ENCODE data around the gene HSD17B2.
"Not testable (repeated sequence)": the region's sequence is repeated elsewhere in the genome, so short reads cannot be mapped to it uniquely, and the experiment has no call there.

HSD17B2 gene

DNA sequence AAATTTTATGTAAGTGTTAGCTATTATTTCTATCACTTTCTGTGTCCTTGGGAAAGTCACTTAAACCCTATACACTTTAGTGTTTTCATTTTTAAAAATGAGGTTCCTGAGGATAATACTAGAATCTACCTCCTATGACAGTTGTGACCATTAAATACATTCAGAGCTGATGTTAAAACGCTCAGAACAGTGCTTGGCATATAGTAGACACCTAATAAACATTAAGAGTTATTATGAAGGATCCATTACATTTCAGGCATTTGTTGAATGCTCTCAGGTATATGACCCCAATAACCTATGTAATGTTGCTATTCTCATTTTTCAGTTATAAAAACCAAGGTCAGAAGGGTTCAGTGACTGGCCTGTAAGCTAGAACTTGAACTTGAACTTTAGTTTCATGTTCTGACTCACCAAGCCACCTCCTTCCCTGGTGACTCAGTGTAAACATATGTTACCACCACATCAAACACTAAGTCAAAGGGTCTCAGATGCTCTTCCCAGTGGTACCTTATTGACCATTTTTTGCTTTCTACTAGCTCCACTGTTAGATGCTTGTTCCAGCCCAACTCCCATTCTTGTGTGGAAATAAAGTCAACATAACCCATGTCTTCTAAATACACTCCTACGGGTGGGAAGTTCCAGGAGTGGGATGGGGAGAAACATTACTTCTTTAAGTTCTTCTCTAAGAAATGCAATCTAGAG lies 47.6 kb downstream of the HSD17B2 start:
- peak; percentile 5 for FAIRE-seq

DNA sequence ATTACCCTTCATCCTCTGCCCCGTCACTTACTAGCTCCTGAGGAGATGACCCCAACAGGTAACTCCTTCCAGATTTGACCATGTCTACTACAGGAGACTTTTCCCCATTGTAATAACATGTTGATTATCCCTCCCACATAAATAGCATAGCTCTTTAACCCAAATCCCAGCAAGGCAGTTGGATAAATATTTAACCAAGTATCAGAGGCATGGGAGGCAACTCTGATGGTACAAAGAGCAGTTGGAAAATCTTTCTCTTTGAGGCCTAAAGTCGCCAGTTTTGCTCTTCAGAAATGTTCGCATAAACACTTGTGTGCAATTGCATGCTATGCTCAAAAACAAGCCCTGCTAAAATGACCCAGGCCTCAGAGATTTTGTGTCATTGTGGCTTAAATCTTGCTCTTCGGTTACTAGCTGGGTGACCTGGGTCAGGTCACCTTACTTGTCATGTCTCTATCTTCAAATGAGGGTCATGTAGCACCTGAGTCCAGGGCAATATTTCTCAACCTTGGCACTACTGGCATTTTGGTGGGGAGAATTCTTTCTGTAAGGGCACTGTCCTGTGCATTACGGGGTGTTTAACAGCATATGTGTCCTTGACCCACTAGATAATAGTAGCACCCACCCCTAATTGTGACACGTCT lies 48.8 kb downstream of the HSD17B2 start:
- FAIRE-seq: no peak

DNA sequence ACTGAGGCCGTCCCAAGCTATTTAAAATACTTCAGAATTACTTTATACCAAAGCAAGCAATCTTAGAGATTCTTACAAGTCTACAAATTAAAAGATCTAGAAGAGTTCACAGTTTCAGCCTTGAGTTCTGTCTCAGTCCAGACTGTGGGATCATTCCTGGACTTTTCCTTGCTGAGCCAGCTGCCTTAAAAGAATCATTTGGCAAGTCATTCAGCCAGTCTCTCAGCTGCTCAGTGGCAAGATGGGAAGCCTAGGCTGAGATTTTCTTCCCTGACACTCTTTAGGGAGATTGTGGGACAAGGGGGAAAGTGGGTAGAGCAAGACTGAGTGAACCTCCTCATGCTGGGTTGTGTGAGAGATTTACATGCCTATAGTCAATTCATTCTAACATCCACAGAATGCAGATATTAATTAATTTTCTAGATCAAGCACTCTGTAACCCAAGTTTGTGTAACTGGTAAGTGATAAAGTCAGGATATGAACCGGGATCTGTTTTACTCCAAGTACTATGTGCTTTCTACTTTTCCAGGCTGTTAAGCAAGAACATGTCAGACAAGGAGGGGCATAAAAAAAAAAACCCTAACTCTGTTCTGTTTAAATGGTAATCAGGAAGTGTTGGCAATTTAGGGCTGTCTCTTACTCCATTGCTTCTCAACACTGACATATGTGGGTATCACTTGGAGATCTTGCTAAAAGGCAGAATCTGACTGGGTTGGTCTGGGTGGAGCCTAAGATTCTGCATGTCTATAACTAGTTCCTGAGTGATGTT lies 50.1 kb downstream of the HSD17B2 start:
- FAIRE-seq: no peak

DNA sequence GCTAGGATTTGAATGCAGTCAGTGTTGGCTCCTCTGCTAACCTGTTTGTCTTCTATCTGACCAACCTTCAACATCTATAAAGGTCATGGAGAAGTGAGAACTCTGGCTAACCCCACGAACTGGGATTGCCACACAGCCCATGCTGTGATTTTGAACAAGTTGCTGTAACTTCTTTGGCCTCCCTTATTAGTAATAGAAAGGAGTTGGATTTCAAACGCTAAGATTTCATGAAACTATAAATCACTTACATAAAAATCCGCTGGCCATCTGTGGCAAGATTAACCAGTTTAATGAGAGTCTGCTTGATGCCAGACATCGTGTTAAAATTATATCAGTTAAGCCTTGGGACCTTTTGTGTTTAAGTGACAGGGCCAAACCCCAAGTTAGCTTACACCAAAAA lies 53.4 kb downstream of the HSD17B2 start:
- FAIRE-seq: no peak

DNA sequence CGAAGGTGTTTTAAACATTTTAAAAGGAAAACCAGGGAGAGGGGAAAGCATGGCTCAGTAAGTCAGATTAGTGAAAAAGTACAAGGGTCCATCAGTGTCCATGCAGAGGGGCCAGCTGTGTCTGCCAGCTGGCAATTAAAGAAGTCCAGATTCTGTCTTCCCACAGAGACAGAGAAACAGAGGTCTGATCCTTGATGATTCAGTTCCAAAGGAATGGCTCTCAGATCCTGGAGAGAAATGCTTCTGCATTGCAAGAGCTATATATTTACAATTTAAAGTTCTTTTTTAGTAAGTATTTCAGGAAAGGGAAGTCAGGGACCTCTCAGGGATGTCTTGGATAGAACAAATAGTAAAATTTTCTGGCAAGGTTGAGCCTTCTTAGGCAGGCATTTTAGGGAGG lies 56.2 kb downstream of the HSD17B2 start:
- no peak for FAIRE-seq

DNA sequence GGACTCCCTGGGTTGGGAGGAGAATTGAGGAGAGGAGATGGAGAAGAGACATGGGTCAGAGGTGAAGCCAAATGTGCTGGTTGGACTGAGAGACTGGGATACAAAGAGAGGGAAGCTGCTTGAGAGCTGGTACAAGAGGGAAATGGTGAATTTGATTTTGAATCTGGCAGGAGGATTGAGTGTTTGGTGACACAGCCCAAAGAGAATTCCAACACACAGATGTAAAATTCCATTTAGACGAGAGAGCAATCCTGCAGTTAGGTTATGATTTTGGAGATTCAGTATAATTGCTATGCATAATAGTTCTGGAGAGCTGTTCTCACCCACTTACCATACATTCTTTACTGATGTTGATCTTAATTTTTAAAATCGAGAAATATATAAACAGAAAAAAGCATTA lies 57.7 kb downstream of the HSD17B2 start:
- FAIRE-seq: no peak

DNA sequence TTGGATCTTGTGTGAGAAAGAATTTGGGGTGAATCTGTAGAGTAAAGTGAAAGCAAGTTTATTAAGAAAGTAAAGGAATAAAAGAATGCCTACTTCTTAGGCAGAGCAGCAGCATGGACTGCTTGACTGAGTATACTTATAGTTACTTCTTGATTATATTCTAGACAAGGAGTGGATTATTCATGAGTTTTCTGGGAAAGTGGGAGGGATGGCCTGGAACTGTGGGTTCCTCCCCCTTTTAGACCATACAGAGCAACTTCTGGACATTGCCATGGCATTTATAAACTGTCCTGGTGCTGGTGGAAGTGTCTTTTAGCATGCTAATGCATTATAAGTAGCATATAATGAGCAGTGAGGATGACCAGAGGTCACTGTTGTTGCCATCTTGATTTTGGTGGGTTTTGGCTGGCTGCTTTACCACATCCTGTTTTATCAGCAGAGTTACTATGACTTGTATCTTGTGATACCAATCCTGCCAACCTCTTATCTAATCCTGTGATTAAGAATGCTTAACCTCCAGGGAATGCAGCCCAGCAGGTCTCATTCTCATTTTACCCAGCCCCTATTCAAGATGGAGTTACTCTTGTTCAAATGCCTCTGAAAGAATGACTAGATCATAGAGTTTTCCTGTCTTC lies 58.7 kb downstream of the HSD17B2 start:
- no peak for FAIRE-seq

DNA sequence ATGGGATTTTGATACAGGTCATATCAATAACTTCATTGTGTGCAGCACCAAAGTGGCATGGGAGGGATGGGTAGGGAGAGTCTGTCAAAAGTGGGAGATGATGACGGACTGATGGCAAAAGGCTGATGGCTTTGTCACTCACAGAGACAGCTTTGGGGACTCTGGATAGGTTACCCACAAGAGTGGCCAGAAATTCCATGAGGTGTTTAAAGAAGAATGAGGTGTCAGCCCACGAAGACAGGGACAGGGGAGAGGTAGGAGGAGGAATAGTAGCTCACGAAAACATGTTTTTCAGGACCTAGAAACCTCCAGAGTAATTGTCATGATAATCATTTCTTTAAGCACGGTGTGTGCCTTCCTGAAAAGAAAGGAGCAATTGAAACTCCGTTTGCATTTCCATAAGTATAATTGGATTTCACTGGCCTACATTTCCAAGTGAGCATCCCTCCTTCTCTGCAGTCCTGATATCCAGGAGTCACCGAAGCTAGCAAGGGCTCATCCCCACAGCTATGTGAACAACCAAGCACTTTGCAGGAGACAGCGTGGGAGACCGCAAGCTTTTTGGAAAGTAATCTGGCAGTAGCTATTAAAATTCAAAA lies 60.0 kb downstream of the HSD17B2 start:
- FAIRE-seq: no peak

DNA sequence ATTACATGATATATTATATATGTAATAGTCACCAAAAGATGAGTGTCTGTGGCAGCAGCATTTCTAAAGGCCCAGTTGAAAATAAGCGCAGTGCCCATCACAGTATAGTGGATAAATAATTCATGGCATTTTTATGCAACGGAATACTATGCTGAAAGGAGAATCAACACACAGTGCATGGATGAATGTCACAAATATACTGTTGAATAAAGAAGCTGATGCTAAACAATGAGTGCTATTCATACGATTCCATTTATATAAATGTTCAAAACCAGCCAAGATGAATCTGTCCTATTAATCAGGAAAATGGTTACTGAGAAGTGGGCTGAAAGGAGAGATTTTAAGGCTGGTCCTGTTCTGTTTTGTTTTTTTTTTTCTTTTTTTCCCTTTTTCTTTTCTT lies 61.6 kb downstream of the HSD17B2 start:
- FAIRE-seq: no peak

DNA sequence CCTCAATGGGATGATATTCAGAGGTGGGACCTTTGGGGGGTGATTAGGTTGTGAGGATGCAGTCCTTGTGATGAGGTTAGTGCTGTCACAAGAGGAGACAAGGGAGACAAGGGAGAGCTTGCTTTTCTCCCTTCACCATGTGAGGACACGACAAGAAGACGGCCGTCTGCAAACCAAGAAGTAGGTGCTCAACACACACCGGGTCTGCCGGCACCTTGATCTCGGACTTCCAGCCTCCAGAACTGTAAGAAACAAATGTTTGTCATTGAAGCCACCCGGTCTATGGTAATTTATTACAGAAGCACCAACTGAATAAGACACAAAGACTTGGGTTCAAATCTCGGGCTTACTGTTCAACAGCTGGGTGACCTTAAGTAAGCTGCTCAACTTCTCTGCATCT lies 70.1 kb downstream of the HSD17B2 start:
- FAIRE-seq: no peak

DNA sequence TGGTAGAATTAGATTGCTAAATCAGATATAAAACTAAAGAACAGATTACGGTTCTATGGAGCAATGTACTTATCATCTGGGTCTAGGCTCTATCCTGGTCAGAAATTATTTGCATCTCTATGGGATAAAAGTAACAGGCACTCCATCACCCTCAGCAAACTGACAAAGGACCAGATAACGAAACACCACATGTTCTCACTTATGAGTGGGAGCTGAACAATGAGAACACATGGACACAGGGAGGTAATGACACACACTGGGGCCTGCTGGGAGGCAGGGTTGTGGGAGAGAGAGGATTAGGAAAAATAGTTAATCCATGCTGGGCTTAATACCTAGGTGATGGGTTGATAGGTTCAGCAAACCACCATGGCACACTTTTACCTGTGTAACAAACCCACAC lies 73.0 kb downstream of the HSD17B2 start:
- FAIRE-seq: no peak

DNA sequence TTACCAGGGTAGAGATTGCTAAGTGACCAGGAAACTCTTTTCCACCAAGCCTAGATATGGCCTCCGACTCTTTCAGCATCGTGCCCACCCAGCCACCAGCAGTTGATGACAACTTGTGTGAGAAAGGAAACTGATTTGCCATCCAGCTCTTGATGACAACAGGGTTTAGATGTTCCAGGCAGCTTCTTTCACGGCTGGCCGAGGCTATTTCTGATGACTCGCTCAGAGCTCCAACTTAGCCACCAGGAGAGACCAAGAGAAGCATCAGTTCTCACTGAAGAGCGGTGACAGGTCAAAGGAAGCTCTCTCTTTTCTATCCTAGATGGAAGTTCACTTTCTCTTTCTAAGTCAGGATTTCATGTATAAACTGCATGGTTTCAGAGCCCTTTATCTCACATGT lies 73.7 kb downstream of the HSD17B2 start:
- no peak for FAIRE-seq

DNA sequence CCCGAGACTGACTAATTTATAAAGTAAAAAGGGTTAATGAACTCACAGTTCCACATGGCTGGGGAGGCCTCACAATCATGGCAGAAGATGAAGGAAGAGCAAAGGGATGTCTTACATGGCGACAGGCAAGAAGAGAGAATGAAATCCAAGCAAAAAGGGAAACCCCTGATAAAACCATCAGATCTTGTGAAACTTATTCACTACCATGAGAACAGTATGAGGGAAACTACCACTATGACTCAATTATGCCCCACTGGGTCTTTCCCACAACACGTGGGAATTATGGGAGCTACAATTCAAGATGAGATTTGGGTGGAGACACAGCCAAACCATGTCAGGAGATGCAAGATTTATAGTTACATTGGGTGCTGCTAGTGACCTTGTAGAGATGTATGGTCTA lies 74.2 kb downstream of the HSD17B2 start:
- not testable (repeated sequence) for FAIRE-seq

DNA sequence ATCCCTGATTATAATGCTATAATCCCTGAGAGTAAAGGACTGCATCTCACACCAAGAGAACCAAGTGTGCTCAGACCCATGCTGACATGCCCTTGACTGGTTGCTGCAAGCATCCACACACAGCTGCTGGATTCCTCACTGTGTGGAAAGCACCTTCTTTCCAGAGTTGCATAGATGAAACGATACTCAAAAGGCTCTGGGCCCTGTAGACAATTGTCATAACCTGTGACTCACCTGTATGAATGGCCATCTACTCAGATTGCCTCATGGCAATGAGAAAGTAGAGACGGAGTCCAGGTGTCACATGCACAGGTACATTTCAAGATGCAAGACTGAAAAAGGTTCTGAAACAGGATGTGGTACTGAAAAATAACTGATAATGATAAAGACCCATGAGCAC lies 76.9 kb downstream of the HSD17B2 start:
- FAIRE-seq: no peak

DNA sequence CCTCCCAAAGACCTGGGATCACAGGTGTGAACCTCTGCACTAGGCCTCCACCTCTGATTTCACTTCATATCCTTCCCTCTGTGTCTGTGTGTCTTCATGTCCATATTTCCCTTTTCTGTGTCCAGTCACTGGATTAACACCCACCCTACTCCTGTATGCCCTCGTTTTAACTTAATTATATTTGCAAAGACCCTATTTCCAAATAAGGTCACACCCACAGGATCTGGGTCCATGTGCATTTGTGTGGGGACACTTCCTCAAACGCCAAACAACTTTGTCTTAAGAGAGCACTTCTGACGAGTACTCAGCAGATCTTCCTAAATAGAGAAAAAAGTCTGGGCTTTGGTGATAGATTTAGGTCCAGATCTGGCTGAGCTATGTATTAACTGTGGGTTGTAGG lies 78.7 kb downstream of the HSD17B2 start:
- no peak for FAIRE-seq

DNA sequence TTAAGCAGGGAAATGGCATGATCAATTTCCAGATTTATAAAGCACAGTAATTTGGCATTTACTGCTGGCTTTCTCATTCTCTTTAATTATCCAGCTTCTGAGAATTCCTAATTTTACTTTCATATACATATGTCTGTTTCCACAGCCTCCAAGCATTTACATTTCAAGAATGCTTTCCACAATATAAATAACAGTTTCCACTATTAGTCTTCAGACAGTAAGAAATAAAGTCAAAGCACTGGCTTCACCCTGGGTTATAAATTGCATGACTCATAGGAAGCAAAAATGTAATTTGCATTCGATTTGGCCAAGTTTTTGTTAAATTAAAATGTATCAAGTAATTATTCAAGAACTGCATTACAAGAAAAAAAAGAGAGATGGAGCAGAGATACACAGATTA lies 81.5 kb downstream of the HSD17B2 start:
- no peak for FAIRE-seq

DNA sequence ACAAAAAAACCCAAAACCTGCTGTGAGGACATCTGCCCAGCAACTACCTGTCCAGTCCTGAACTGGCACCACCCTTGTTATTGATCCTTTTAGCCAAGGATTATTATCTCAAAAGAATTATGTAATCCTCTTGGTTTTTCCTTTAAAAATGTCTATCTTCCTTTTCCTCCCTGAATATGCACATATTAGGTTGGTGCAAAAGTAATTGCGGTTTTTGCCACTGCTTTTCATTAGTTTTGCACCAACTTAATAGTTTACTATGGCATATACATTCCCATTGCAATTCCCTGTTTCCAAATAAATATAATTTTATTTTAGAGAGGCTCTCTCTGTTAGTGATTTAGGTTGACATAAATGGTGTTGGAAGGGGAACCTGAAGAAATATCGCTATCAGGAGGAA lies 83.7 kb downstream of the HSD17B2 start:
- FAIRE-seq: no peak

DNA sequence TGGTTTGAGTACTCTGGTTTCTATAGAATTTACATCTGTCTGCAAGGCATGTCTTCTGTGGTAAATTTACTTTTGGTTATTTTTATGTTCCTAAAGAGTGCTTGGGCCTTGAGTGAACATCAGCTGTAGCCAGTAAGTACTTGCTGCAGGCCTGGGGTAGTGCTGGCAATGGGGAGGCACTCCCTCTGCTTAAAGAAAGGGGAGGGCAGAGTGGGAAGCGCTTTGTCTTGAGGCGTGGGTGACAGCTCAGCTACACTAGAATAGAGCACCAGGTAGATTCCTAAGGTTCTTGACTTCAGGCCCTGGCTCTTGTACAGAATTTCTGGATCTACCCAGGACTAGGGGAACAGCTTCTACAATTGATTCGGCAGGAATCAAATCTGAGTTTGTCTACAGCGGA lies 84.4 kb downstream of the HSD17B2 start:
- no peak for FAIRE-seq

DNA sequence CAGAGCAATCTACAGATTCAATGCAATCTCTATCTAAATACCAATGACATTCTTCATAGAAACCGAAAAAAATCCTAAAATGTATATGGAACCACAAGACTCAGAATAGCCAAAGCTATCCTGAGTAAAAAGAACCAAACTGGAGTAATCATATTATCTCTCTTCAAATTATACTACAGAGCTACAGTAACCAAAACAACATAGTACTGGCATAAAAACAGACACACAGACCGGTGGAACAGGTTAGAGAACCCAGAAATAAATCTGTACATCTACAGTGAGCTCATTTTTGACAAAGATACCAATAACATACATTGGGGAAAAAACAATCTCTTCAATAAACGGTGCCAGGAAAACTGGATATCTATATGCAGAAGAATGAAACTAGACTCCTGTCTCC lies 89.6 kb downstream of the HSD17B2 start:
- no peak for FAIRE-seq

DNA sequence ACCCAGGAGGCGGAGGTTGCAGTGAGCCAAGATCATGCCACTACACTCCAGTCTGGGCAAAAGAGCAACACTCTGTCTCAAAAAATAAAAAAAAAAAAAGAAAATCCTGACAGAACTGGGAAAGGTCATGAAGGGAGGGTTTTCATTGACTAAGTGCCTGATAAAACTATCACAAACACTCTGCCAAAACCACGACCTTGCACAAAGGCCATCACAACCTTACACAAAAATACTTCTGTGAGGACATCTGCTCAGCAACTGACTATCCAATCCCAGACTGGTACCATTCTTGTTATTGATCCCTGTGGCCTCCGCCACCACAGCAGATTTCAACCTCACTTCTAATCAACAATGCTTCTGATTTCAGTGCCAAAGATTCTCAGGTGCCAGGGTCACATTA lies 94.8 kb downstream of the HSD17B2 start:
- FAIRE-seq: no peak

DNA sequence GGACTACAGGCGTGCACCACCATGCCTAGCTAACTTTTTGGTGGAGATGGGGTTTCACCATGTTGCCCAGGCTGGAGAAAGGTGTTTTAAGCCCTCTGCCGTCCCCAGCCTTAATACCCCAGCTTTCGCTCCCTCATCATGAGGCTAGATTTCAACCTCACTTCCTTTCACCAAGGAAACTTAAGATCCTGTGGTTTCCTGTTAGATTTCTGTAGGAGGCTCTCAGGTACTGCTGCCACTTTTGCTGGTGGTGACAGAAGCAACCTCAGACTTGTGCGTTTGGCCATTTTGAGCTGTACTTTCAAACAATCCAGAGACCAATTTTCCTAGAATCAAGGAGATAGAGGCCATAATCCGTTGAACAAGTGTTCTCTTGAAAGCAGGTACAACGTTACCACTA lies 98.7 kb downstream of the HSD17B2 start:
- FAIRE-seq: no peak

DNA sequence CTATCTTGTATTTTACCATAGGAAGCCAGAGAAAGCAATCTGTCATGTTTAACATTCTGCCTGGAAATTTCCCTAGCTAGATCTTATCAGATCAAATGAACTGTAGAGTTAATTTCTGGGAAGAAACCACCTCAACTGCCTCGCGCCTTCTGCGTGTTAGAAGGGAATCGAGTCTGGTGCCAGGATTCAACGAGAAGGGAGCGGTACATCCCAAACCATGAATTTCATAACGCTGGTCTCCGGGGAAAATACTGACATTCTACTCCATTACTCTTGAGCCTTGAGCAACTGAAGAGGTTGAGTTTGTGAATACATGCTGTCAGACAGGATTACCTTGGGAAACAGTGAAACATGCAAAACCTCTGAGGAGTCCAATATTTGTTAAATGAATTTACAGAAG lies 99.8 kb downstream of the HSD17B2 start:
- no peak for FAIRE-seq

DNA sequence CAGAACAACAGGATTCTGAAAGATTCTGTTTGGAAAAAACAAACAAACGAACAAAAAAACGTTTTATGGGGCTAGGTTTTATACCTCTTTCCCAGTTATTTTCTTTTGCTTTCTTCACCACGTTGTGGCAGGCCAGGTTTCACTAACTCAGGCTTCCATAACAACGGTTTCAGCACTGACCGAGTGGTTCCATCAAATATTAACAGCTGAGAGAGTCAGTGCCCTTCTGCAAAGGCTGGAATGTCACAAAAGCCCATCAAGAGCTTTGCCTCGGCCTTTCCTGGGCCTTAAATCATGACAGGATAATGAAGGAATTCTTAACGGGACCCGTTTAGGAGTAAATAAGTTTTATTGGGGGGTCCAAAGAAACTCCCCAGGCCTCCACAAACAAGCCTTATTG lies 100.8 kb downstream of the HSD17B2 start:
- no peak for FAIRE-seq
